ENCODE results near the gene ADGRD1.

The ADGRD1 gene

GRCh38 chr12:131137836-131138637 lies 184.3 kb downstream of the ADGRD1 start:
- Histone ChIP-seq H3K4me3 (ENCODE audit: low read length) (no peak overlapping the region), H3K9me3 (ENCODE audit: control insufficient read depth, low read length) (no peaks in the 10 kb centered on the region), H3K9ac (ENCODE audit: low read length) (no peak overlapping the region), H3K36me3 (ENCODE audit: control insufficient read depth, insufficient read depth, low read length, severe bottlenecking) (no peaks in the 10 kb centered on the region), H3K27me3 (replicated peaks; ENCODE audit: control insufficient read depth, insufficient read depth, low read length) (peaks cover 7% of the 10 kb centered on the region), H3K4me1 (ENCODE audit: control insufficient read depth, insufficient read depth, low read length) (no peaks in the 10 kb centered on the region)
- DNase-seq (ENCODE audit: low read depth), result no peak

- DNase-seq (ENCODE audit: low read depth), result no peak
- Histone ChIP-seq H3K36me3 (ENCODE audit: control insufficient read depth, insufficient read depth, low read length, severe bottlenecking) (no peaks in the 10 kb centered on the region), H3K9ac (ENCODE audit: low read length) (no peak overlapping the region), H3K4me3 (ENCODE audit: low read length) (no peak overlapping the region), H3K4me1 (ENCODE audit: control insufficient read depth, insufficient read depth, low read length) (no peaks in the 10 kb centered on the region), H3K27me3 (replicated peaks; ENCODE audit: control insufficient read depth, insufficient read depth, low read length) (peaks cover 7% of the 10 kb centered on the region), H3K9me3 (ENCODE audit: control insufficient read depth, low read length) (no peaks in the 10 kb centered on the region)
Measured at GRCh38 chr12:131138638-131139362, 185.1 kb downstream of the ADGRD1 start.

- Histone ChIP-seq H3K36me3 (ENCODE audit: control insufficient read depth, insufficient read depth, low read length, severe bottlenecking) (no peaks in the 10 kb centered on the region), H3K9me3 (ENCODE audit: control insufficient read depth, low read length) (no peaks in the 10 kb centered on the region), H3K9ac (ENCODE audit: low read length) (no peak overlapping the region)
Measured at GRCh38 chr12:131139363-131140068, 185.8 kb downstream of the ADGRD1 start.

GRCh38 chr12:131140069-131140435 lies 186.3 kb downstream of the ADGRD1 start:
- DNase-seq (ENCODE audit: low read depth), result no peak
- no peak overlapping the region for H3K4me3 ChIP-seq (ENCODE audit: low read length)
- H3K9me3 ChIP-seq (ENCODE audit: control insufficient read depth, low read length), result no peaks in the 10 kb centered on the region
- peaks cover 4% of the 10 kb centered on the region for H3K27me3 ChIP-seq (replicated peaks; ENCODE audit: control insufficient read depth, insufficient read depth, low read length)
- H3K36me3 ChIP-seq (ENCODE audit: control insufficient read depth, insufficient read depth, low read length, severe bottlenecking), result no peaks in the 10 kb centered on the region
- no peak overlapping the region for H3K9ac ChIP-seq (ENCODE audit: low read length)
- no peaks in the 10 kb centered on the region for H3K4me1 ChIP-seq (ENCODE audit: control insufficient read depth, insufficient read depth, low read length)

More at GRCh38 chr12:131139363-131140068, 185.8 kb downstream of the ADGRD1 start:
- Histone ChIP-seq H3K27me3 (replicated peaks; ENCODE audit: control insufficient read depth, insufficient read depth, low read length) (peaks cover 7% of the 10 kb centered on the region), H3K4me1 (ENCODE audit: control insufficient read depth, insufficient read depth, low read length) (no peaks in the 10 kb centered on the region), H3K4me3 (ENCODE audit: low read length) (no peak overlapping the region)
- no peak for DNase-seq (ENCODE audit: low read depth)

DNA sequence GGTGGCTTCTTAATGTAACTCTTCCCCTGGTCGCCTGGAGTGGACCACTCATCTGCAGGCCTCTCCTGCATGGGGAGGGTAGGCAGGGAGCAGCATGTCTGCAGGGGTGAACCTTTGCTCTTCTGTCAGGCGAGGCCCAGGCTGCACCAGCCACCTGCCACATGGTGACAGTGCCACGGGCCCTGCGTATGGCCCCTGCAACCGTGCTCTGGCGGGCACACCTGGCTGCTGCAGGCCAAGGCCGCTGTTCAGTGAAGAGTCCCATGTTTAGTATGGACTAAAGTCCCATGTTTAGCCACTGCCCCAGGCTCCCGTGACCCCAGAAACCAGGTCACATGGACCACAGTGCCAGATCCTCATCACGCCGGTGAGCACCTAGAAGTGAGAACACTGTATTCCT lies 187.0 kb downstream of the ADGRD1 start:
- Histone ChIP-seq H3K9ac (ENCODE audit: low read length) (no peak overlapping the region), H3K9me3 (ENCODE audit: control insufficient read depth, low read length) (no peaks in the 10 kb centered on the region), H3K36me3 (ENCODE audit: control insufficient read depth, insufficient read depth, low read length, severe bottlenecking) (no peaks in the 10 kb centered on the region), H3K4me3 (ENCODE audit: low read length) (no peak overlapping the region), H3K27me3 (replicated peaks; ENCODE audit: control insufficient read depth, insufficient read depth, low read length) (peaks cover 3% of the 10 kb centered on the region), H3K4me1 (ENCODE audit: control insufficient read depth, insufficient read depth, low read length) (no peaks in the 10 kb centered on the region)
- DNase-seq (ENCODE audit: low read depth), result no peak

GRCh38 chr12:131141514-131141913 lies 187.8 kb downstream of the ADGRD1 start:
- Histone ChIP-seq H3K9me3 (ENCODE audit: control insufficient read depth, low read length) (no peaks in the 10 kb centered on the region), H3K36me3 (ENCODE audit: control insufficient read depth, insufficient read depth, low read length, severe bottlenecking) (no peaks in the 10 kb centered on the region), H3K4me1 (ENCODE audit: control insufficient read depth, insufficient read depth, low read length) (no peaks in the 10 kb centered on the region), H3K27me3 (replicated peaks; ENCODE audit: control insufficient read depth, insufficient read depth, low read length) (peaks cover 3% of the 10 kb centered on the region), H3K4me3 (ENCODE audit: low read length) (no peak overlapping the region), H3K9ac (ENCODE audit: low read length) (no peak overlapping the region)
- DNase-seq (ENCODE audit: low read depth), result no peak

GRCh38 chr12:131142891-131143657 lies 189.4 kb downstream of the ADGRD1 start:
- H3K4me1 ChIP-seq (ENCODE audit: control insufficient read depth, insufficient read depth, low read length), result no peaks in the 10 kb centered on the region

GRCh38 chr12:131146173-131146675 lies 192.5 kb downstream of the ADGRD1 start:
- H3K27me3 ChIP-seq (replicated peaks; ENCODE audit: control insufficient read depth, insufficient read depth, low read length), result peaks cover 3% of the 10 kb centered on the region
- no peaks in the 10 kb centered on the region for H3K36me3 ChIP-seq (ENCODE audit: control insufficient read depth, insufficient read depth, low read length, severe bottlenecking)
- H3K4me1 ChIP-seq (ENCODE audit: control insufficient read depth, insufficient read depth, low read length), result no peaks in the 10 kb centered on the region
- peaks cover 5% of the 10 kb centered on the region for H3K9me3 ChIP-seq (ENCODE audit: control insufficient read depth, low read length)
- no peak overlapping the region for H3K9ac ChIP-seq (ENCODE audit: low read length)
- DNase-seq (ENCODE audit: low read depth), result no peak
- H3K4me3 ChIP-seq (ENCODE audit: low read length), result no peak overlapping the region

More at GRCh38 chr12:131142891-131143657, 189.4 kb downstream of the ADGRD1 start:
- H3K36me3 ChIP-seq (ENCODE audit: control insufficient read depth, insufficient read depth, low read length, severe bottlenecking), result no peaks in the 10 kb centered on the region
- no peaks in the 10 kb centered on the region for H3K9me3 ChIP-seq (ENCODE audit: control insufficient read depth, low read length)
- no peak overlapping the region for H3K9ac ChIP-seq (ENCODE audit: low read length)
- DNase-seq (ENCODE audit: low read depth), result no peak
- no peak overlapping the region for H3K4me3 ChIP-seq (ENCODE audit: low read length)
- H3K27me3 ChIP-seq (replicated peaks; ENCODE audit: control insufficient read depth, insufficient read depth, low read length), result peaks cover 3% of the 10 kb centered on the region

DNA sequence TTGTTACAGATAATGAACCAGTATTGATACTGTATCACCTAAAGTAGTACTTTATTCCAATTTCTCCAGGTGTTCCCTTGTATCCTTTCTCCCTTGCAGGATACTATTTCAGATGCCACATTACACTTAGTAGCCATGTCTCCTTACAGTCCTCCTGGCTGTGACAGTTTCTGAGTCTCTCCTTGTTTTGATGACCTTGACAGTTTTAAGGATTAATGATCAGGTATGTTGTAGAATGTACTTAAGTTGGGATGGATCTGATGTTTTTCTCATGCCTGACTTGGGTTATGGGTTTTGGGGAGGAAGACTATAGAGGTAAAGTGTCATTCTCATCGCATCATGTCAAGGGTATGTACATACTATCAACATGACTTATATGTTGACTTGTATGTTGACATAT lies 193.6 kb downstream of the ADGRD1 start:
- no peak for DNase-seq (ENCODE audit: low read depth)
- H3K36me3 ChIP-seq (ENCODE audit: control insufficient read depth, insufficient read depth, low read length, severe bottlenecking), result no peaks in the 10 kb centered on the region
- no peak overlapping the region for H3K4me3 ChIP-seq (ENCODE audit: low read length)
- peaks cover 9% of the 10 kb centered on the region for H3K27me3 ChIP-seq (replicated peaks; ENCODE audit: control insufficient read depth, insufficient read depth, low read length)
- H3K4me1 ChIP-seq (ENCODE audit: control insufficient read depth, insufficient read depth, low read length), result no peaks in the 10 kb centered on the region
- H3K9ac ChIP-seq (ENCODE audit: low read length), result no peak overlapping the region
- H3K9me3 ChIP-seq (ENCODE audit: control insufficient read depth, low read length), result peaks cover 7% of the 10 kb centered on the region

GRCh38 chr12:131147894-131148293 lies 194.2 kb downstream of the ADGRD1 start:
- peaks cover 9% of the 10 kb centered on the region for H3K27me3 ChIP-seq (replicated peaks; ENCODE audit: control insufficient read depth, insufficient read depth, low read length)
- H3K9ac ChIP-seq (ENCODE audit: low read length), result no peak overlapping the region
- no peak for DNase-seq (ENCODE audit: low read depth)
- peaks cover 7% of the 10 kb centered on the region for H3K9me3 ChIP-seq (ENCODE audit: control insufficient read depth, low read length)
- no peaks in the 10 kb centered on the region for H3K4me1 ChIP-seq (ENCODE audit: control insufficient read depth, insufficient read depth, low read length)
- H3K4me3 ChIP-seq (ENCODE audit: low read length), result no peak overlapping the region
- H3K36me3 ChIP-seq (ENCODE audit: control insufficient read depth, insufficient read depth, low read length, severe bottlenecking), result no peaks in the 10 kb centered on the region
